ENCODE results near the gene GAS2L2. TPM values are rescaled to one million over a fixed set of nuclear protein-coding genes. Genes with fewer than 3 reads are reported as not detected.

GAS2L2 gene
- total and polyA plus RNA-seq, 2 experiments from 2014 or later: not detected

DNA sequence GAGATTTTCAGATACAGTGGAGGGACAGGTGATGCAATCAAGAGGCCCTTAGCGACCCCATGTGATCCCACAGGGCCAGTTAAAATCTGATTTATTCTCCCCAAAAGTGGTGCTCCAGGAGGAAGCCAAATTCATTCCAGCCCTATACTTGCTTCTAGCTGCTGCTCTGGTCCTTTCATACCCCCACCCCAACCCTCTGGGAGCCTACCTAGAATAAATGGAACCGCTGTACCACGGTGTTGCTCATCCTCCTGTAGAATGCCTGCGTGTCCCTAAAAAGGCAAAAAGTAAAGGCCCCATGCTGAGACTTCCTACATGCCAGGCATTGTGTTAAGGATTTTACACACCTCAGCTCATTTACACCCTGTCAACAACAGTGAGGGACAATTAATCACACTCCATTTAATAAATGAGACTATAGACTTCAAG lies 23.6 kb downstream of the GAS2L2 start:
- no peaks in the 10 kb centered on the region for H3K9me2 ChIP-seq (replicated peaks; ENCODE audit: insufficient read depth)
- H3K4me3 ChIP-seq: no peak overlapping the region
- no peak overlapping the region for H2AFZ ChIP-seq
- H3K27me3 ChIP-seq: no peaks in the 10 kb centered on the region
- H3K36me3 ChIP-seq (replicated peaks; ENCODE audit: insufficient read depth, low read depth): no peaks in the 10 kb centered on the region
- H3K9me3 ChIP-seq (ENCODE audit: low read depth): no peaks in the 10 kb centered on the region
- peaks cover 30% of the 10 kb centered on the region for H3K4me1 ChIP-seq (ENCODE audit: insufficient read depth)
- H3K4me2 ChIP-seq: no peak overlapping the region
- no peak for DNase-seq (ENCODE audit: low spot score)
- H3K79me2 ChIP-seq: no peaks in the 10 kb centered on the region
- no peak overlapping the region for H3K27ac ChIP-seq
- TF ChIP-seq, protein P1, sequence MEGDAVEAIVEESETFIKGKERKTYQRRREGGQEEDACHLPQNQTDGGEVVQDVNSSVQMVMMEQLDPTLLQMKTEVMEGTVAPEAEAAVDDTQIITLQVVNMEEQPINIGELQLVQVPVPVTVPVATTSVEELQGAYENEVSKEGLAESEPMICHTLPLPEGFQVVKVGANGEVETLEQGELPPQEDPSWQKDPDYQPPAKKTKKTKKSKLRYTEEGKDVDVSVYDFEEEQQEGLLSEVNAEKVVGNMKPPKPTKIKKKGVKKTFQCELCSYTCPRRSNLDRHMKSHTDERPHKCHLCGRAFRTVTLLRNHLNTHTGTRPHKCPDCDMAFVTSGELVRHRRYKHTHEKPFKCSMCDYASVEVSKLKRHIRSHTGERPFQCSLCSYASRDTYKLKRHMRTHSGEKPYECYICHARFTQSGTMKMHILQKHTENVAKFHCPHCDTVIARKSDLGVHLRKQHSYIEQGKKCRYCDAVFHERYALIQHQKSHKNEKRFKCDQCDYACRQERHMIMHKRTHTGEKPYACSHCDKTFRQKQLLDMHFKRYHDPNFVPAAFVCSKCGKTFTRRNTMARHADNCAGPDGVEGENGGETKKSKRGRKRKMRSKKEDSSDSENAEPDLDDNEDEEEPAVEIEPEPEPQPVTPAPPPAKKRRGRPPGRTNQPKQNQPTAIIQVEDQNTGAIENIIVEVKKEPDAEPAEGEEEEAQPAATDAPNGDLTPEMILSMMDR (IDR thresholded peaks at IDR 0.05; ENCODE audit: poor library complexity): no peak
- TF ChIP-seq EZH2 (IDR thresholded peaks at IDR 0.05; ENCODE audit: borderline replicate concordance) (no peak), EZH2phosphoT487 (IDR thresholded peaks at IDR 0.05; ENCODE audit: low read depth, severe bottlenecking, unreplicated experiment) (no peak)
- H4K20me1 ChIP-seq (ENCODE audit: insufficient read depth, poor library complexity, severe bottlenecking): no peaks in the 10 kb centered on the region
- WGBS (ENCODE audit: low lambda C conversion rate, missing lambda C conversion rate): 68% methylated on average over 4 of the region's 4 CpGs

DNA sequence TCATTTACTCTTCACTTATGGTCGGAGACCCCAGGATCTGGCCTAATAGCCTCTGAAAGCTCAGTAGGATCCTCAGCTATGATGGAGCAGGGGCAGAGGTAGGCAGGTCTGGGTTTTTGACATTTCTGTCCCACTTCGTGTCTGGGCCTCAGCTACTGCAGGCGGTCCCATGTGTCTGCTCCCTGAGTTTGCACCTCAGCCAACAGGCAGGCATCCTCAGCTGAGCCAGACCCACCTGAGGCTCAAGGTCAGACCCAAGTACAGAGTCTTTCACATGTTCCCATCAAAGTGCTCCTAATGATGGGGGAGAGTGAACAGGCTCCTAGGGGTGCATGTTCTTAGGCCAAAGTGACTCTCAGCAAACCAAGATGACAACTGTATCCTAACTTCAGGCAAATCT lies 24.5 kb downstream of the GAS2L2 start:
- no peaks in the 10 kb centered on the region for H3K9me3 ChIP-seq (ENCODE audit: low read depth)
- WGBS (ENCODE audit: low lambda C conversion rate, missing lambda C conversion rate): 95% methylated on average over 3 of the region's 3 CpGs
- H3K4me1 ChIP-seq (ENCODE audit: insufficient read depth): peaks cover 30% of the 10 kb centered on the region
- no peak overlapping the region for H3K4me3 ChIP-seq
- no peak overlapping the region for H2AFZ ChIP-seq
- H3K36me3 ChIP-seq (replicated peaks; ENCODE audit: insufficient read depth, low read depth): no peaks in the 10 kb centered on the region
- no peaks in the 10 kb centered on the region for H3K27me3 ChIP-seq
- no peaks in the 10 kb centered on the region for H3K9me2 ChIP-seq (replicated peaks; ENCODE audit: insufficient read depth)
- no peak for DNase-seq (ENCODE audit: low spot score)
- H3K4me2 ChIP-seq: no peak overlapping the region
- H3K79me2 ChIP-seq: no peaks in the 10 kb centered on the region
- no peak for TF ChIP-seq EZH2 (IDR thresholded peaks at IDR 0.05; ENCODE audit: borderline replicate concordance)
- TF ChIP-seq EZH2phosphoT487 (IDR thresholded peaks at IDR 0.05; ENCODE audit: low read depth, severe bottlenecking, unreplicated experiment): no peak
- TF ChIP-seq, protein P1 (IDR thresholded peaks at IDR 0.05; ENCODE audit: poor library complexity): no peak
- no peak overlapping the region for H3K27ac ChIP-seq
- no peaks in the 10 kb centered on the region for H4K20me1 ChIP-seq (ENCODE audit: insufficient read depth, poor library complexity, severe bottlenecking)

DNA sequence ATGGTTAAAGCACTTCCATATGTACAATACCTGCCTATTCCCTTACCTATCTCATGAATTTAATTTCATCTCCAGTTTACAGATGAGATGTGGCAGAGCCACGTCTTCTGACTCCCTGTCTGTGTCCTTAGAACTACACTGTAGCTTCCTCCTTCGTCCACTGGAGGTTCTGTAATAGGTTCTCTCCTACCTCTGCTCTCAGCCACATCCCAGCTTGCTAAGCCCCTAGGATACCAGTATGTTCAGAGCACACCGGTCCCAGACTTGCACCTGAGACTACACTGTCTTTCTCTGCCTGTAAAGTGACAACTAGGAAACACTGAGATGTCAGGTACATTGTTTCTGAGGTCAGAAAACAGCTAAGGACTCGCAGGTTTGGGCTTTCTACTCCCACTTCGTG lies 25.4 kb downstream of the GAS2L2 start:
- Histone ChIP-seq H4K20me1 (ENCODE audit: insufficient read depth, poor library complexity, severe bottlenecking) (no peaks in the 10 kb centered on the region), H3K4me1 (ENCODE audit: insufficient read depth) (peaks cover 30% of the 10 kb centered on the region), H3K36me3 (replicated peaks; ENCODE audit: insufficient read depth, low read depth) (no peaks in the 10 kb centered on the region), H3K79me2 (no peaks in the 10 kb centered on the region), H3K9me3 (ENCODE audit: low read depth) (no peaks in the 10 kb centered on the region), H3K27me3 (no peaks in the 10 kb centered on the region), H3K4me2 (no peak overlapping the region), H3K4me3 (no peak overlapping the region), H2AFZ (no peak overlapping the region), H3K9me2 (replicated peaks; ENCODE audit: insufficient read depth) (no peaks in the 10 kb centered on the region), H3K27ac (peak overlapping the region; percentile 64)
- WGBS (ENCODE audit: low lambda C conversion rate, missing lambda C conversion rate): 88% methylated on average over 5 of the region's 5 CpGs
- no peak for DNase-seq (ENCODE audit: low spot score)
- TF ChIP-seq, protein P1 (IDR thresholded peaks at IDR 0.05; ENCODE audit: poor library complexity): no peak
- no peak for TF ChIP-seq EZH2phosphoT487 (IDR thresholded peaks at IDR 0.05; ENCODE audit: low read depth, severe bottlenecking, unreplicated experiment)
- TF ChIP-seq EZH2 (IDR thresholded peaks at IDR 0.05; ENCODE audit: borderline replicate concordance): no peak

Measured in hepatocyte (in vitro differentiated cells).